WI38 (cell line): Measurements from ENCODE around the gene ELP4.

Experiments
- H3K4me3 ChIP-seq: 2 replicates; pipeline ENCODE4 v1.5.1; 2011; ENCODE audit warnings: low read depth, mild to moderate bottlenecking, control low read depth, low read length
- CTCF ChIP-seq: IDR thresholded peaks from 2 replicates; pipeline ENCODE4 v1.5.1; 2012; ENCODE audit warnings: low read depth, mild to moderate bottlenecking, control low read depth, low read length

The ELP4 gene

GRCh38 chr11:31803813-31804311 lies 294.3 kb downstream of the ELP4 start:
- H3K4me3 ChIP-seq: no peak overlapping the region
- no peak for TF ChIP-seq CTCF

- no peak overlapping the region for H3K4me3 ChIP-seq
- no peak for TF ChIP-seq CTCF
Measured at GRCh38 chr11:31804312-31805036, 294.9 kb downstream of the ELP4 start.

- no peak for TF ChIP-seq CTCF
- H3K4me3 ChIP-seq: no peak overlapping the region
Measured at GRCh38 chr11:31805037-31805628, 295.6 kb downstream of the ELP4 start.

- H3K4me3 ChIP-seq: no peak overlapping the region
- no peak for TF ChIP-seq CTCF
Measured at GRCh38 chr11:31805629-31806185, 296.1 kb downstream of the ELP4 start.

- no peak overlapping the region for H3K4me3 ChIP-seq
Measured at GRCh38 chr11:31806186-31806927, 296.8 kb downstream of the ELP4 start.

More at GRCh38 chr11:31806186-31806927, 296.8 kb downstream of the ELP4 start:
- TF ChIP-seq CTCF: no peak
